ENCODE data around the gene BTRC.
"Not testable (repeated sequence)": the region's sequence is repeated elsewhere in the genome, so short reads cannot be mapped to it uniquely, and the experiment has no call there.

BTRC gene

DNA sequence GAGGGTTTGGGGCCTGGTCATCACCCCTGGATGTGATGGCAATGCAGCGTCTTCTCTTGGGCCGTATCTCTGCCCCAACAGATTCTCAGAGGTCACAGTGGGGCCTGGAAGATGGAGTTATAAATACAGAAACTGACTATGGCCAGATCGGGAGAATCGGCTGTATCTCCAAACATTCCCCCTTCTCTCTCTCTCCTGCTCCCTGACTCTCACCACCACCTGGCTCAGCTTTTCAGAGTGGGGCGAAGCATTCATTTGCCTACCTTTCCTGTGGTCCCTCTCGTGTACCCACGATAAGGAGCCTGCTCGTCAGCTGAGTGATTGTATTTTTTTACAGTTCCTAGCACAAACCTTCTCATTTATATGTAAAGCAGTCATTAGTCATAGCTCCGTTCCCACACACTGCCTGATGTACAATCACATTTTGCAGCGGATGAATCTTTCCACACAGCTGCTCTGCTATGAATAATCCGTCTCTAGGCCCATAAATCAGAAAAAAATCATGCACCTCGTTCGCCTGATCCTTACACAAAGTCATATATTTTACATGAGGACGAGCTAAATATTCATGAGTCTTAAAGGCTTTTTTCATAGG lies 23.2 kb upstream of the BTRC start:
- peak; percentile 85 for DNase-seq (ENCODE audit: low read depth)
- TF ChIP-seq, protein P1, sequence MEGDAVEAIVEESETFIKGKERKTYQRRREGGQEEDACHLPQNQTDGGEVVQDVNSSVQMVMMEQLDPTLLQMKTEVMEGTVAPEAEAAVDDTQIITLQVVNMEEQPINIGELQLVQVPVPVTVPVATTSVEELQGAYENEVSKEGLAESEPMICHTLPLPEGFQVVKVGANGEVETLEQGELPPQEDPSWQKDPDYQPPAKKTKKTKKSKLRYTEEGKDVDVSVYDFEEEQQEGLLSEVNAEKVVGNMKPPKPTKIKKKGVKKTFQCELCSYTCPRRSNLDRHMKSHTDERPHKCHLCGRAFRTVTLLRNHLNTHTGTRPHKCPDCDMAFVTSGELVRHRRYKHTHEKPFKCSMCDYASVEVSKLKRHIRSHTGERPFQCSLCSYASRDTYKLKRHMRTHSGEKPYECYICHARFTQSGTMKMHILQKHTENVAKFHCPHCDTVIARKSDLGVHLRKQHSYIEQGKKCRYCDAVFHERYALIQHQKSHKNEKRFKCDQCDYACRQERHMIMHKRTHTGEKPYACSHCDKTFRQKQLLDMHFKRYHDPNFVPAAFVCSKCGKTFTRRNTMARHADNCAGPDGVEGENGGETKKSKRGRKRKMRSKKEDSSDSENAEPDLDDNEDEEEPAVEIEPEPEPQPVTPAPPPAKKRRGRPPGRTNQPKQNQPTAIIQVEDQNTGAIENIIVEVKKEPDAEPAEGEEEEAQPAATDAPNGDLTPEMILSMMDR (IDR thresholded peaks at IDR 0.05; ENCODE audit: insufficient read depth, low read depth, low read length, missing control alignments): no peak
- H3K4me3 ChIP-seq (ENCODE audit: low read length): no peak overlapping the region

DNA sequence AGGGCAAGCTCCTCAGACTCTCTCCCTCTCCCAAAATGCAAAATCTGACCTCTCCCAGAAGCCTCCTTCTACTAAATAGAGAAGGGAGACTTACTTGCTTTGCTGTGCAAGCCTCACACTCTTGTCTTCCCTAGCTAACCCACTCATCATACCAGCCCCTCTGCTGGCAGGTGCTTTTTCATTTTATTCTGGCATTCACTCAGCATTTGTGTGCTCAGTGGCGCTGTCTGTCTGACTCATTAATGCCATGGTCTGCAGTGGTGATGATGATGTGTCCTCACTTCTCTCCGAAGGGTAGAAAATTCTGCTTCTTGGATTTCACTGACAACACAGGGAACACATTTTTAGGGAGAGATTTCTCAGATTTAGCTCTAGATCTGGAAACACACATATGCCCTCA lies 22.0 kb upstream of the BTRC start:
- TF ChIP-seq, protein P1 (IDR thresholded peaks at IDR 0.05; ENCODE audit: insufficient read depth, low read depth, low read length, missing control alignments): no peak
- DNase-seq (ENCODE audit: low read depth): peak; percentile 32
- no peak overlapping the region for H3K4me3 ChIP-seq (ENCODE audit: low read length)

DNA sequence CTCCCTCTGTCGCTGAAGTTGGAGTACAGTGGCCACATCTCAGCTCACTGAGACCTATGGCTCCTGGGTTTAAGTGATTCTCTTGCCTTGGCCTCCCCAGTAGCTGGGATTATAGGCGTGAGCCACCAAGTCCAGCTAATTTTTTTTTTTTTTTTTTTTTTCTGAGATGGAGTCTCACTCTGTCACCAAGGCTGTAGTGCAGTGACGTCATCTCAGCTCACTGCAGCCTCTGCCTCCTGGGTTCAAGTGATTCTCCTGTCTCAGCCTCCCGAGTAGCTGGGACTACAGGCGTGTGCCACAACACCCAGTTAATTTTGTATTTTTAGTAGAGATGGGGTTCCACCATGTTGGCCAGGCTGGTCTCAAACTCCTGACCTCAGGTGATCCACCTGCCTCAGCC lies 19.7 kb upstream of the BTRC start:
- H3K4me3 ChIP-seq (ENCODE audit: low read length); DNase-seq (ENCODE audit: low read depth): not testable (repeated sequence)

DNA sequence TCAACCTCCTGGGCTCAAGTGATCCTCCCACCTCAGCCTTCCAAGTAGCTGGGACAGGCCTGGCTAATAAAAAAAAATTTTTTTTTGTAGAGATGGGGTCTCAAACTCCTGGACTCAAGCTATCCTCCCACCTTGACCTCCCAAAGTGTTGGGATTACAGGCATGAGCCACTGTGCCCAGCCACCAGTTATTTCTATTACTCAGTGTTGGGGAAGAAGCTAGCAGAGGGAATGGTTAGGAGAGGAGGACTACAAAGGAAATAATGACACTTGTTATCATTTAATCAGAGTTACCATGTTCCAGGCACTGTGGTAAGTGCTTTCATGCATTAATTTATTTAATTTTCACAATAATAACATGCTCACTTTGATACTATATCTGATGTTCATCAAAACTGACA lies 17.6 kb upstream of the BTRC start:
- TF ChIP-seq, protein P1 (IDR thresholded peaks at IDR 0.05; ENCODE audit: insufficient read depth, low read depth, low read length, missing control alignments): no peak
- H3K4me3 ChIP-seq (ENCODE audit: low read length): no peak overlapping the region
- no peak for DNase-seq (ENCODE audit: low read depth)

DNA sequence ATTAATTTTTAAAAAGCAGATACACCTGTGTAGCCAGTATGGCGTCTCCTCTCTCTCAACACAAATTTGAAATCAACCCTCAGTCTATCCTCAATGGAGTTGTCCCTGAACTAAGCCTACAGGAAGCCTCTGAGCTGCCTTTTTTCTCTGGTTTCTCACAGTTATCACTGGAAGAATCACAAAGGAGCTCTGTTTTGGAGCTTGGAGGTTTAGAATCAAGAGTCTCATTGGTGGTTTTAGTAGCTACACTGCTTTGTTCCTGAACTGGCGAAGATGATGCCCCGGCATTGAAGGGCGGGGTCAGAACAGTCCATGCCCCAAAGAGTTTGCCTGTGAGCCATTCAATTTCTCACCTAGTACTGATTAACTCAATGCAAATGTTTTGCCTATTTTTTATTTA lies 16.1 kb upstream of the BTRC start:
- no peak for DNase-seq (ENCODE audit: low read depth)
- TF ChIP-seq, protein P1 (IDR thresholded peaks at IDR 0.05; ENCODE audit: insufficient read depth, low read depth, low read length, missing control alignments): no peak
- H3K4me3 ChIP-seq (ENCODE audit: low read length): no peak overlapping the region

DNA sequence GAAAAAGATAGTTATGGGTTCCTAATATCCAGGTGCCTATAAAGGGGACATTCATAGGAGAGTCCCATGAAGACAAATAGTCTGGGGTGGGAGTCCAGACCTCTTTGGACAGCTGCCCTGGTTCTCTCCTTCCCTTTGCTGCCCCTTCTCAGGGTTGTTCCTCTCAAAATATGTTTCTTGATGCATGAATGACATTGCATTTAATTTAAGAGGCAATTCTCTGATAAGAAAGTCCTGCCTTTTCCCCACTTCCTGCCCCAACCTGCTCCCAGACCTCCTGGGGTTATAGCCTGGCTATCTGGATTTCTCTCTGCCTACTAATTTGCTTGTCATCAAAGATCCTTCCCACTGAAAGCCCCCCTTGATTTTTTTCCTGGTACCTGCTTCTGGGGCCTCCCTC lies 12.5 kb upstream of the BTRC start:
- TF ChIP-seq, protein P1 (IDR thresholded peaks at IDR 0.05; ENCODE audit: insufficient read depth, low read depth, low read length, missing control alignments): no peak
- no peak overlapping the region for H3K4me3 ChIP-seq (ENCODE audit: low read length)
- no peak for DNase-seq (ENCODE audit: low read depth)

DNA sequence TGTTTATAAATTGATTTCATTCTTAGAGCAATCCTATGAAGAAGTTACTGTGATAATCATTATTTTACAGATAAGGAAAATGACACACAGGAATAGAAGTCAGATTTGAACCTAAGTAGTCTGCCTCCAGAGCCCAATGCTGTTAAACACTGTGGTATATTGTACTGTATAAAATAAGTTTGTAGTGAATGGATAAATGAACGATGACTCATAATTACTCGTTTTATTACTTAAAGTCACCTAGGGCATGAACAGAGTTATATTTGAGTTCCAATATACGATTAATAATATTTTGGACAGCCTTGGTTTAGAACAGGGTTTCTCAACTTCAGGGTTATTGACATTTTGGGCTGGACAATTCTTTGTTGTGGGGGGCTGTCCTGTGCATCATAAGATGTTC lies 7.8 kb upstream of the BTRC start:
- DNase-seq (ENCODE audit: low read depth): no peak
- no peak overlapping the region for H3K4me3 ChIP-seq (ENCODE audit: low read length)
- TF ChIP-seq, protein P1 (IDR thresholded peaks at IDR 0.05; ENCODE audit: insufficient read depth, low read depth, low read length, missing control alignments): no peak

Measured in epithelial cell of esophagus (primary cell).